OCI-LY3 (cell line): ENCODE data around the gene TTC8.

Experiments used
- CTCF ChIP-seq: fragments of 200-600, 300-600 bp; sonication (generic); IDR thresholded peaks from 2 replicates; pipeline ENCODE4 v1.5.1; 2014; ENCODE audit warnings: antibody characterized with exemption, low read length, low read depth
- EZH2phosphoT487 ChIP-seq: fragments of 200-600 bp; shearing (Covaris generic); IDR thresholded peaks from 2 replicates; pipeline ENCODE4 v1.6.1; 2018; ENCODE audit warnings: antibody characterized with exemption, mixed run types, low read depth

- TF ChIP-seq CTCF (no peak), EZH2phosphoT487 (no peak)
Observed at GRCh38 chr14:88842414-88842813, 18.0 kb downstream of the TTC8 start.
